ENCODE measurements around the gene PRSS50.
"Not testable (repeated sequence)": the region's sequence is repeated elsewhere in the genome, so short reads cannot be mapped to it uniquely, and the experiment has no call there.

The PRSS50 gene, protein sequence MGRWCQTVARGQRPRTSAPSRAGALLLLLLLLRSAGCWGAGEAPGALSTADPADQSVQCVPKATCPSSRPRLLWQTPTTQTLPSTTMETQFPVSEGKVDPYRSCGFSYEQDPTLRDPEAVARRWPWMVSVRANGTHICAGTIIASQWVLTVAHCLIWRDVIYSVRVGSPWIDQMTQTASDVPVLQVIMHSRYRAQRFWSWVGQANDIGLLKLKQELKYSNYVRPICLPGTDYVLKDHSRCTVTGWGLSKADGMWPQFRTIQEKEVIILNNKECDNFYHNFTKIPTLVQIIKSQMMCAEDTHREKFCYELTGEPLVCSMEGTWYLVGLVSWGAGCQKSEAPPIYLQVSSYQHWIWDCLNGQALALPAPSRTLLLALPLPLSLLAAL

DNA sequence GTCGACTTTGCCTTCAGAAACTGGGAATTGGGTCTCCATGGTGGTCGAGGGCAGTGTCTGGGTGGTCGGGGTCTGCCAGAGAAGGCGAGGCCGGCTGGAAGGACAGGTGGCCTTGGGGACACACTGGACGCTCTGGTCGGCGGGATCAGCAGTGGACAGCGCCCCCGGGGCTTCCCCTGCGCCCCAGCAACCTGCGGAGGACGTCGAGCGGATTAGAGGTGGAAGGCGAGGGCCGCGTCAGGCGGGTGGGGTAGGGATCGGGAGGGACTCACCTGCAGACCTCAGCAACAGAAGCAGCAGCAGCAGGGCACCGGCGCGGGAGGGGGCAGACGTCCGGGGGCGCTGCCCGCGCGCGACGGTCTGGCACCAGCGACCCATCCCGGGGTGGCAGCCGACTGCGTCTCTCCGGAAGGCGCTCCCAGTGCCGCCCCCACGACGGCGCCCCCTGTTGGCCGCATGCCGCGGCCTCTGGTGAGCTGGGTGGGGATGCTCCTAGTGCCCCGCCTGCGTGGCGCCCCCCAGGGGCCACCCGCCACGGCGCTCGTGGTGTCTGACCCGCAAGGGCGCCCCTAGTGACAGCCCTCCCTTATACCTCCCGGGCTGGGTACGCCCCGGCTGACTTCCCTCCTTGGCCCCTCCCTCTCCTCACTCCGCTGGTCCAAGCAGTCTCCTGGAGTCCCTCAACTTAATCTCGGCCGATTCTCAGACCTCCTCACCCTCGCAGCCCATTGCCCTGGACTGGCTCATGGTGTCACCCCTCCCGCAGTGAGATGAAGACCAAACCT is at the start of gene PRSS50:
TSS of gene PRSS50 (minus strand) at position 423 of the 785 bp plus-strand sequence. CDS start at position 378, 45 bp downstream.
- no peak for DNase-seq

DNA sequence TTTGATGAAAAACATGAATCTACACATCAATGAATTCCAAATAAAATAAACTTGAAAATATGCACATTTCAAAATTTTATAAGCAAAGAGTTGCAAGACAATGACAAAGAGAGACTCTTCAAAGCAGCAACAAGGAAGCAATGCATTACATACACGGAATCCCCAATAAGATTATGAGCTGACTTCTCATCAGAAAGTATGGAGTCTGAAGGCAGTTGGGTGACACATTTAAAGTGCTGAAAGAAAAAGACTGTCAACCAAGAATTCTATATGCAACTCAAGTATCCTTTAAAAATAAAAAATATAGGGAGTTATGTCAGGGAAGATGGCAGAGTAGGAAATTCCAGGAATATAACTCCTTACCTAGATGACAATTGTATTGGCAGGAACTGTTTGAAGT is 46.5 kb upstream of the PRSS50 start:
- DNase-seq = no peak

GRCh38 chr3:46763178-46763577 is 45.5 kb upstream of the PRSS50 start:
- peak; percentile 3 for DNase-seq

DNA sequence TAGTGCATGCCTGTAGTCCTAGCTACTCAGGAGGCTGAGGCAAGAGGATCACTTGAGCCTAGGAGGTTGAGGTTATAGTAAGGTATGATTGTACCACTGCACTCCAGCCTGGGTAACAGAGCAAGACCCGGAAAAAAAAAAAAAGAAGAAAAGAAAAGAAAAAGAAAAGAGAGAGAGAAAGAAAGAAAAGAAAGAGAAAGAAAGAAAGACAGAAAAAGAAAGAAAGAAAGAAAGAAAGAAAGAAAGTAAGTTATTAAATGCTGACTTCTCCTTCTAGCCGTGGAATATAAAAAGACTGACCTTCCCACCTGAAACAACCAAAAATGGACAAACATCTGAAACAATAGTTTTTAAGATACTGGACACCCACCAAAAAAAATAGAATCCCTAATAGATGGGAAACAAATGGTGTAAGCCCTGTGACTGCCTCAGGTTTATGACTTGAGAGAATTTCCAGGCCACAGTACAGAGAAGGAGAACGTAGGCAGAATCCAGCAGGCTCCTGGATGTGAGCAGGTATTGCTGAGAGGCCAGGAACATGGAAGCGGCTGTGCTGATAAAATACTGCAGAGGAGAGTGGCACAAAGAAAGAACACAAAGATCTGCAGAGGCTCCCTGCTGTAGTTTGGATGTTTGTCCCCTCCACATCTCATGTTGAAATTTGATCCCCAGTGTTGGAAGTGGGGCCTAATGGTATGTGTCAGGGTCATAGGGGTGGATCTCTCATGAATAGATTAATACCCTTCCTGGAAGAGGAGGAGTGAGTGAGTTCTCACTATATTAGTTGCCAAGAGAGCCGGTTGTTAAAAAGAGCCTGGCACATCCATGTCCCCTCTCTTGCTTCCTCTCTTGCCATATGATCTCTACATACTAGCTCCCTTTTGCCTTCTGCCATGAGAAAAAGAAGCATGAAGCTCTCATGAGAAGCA is 41.8 kb upstream of the PRSS50 start:
- no peak for DNase-seq

- DNase-seq = no peak
These were observed 39.0 kb upstream of the PRSS50 start for GRCh38 chr3:46756642-46757041.

DNA sequence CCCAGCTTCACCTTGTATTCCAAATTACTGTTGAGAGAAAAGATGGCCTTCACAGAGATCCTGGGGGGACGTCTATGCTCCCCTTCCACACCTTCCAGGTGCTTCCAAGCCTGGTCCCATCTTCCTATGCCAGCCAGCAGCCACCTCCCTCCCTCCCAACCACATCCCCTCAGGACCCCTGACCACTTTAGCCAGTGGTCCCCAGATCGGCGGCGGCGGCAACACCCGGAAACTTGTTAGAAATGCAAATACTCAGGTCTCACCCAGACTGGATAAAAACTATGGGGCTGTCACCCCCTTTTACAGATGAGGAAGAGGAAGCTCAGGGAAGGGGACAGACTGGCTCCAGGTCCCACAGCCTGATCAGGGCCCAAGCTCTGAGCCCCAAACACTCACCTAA is 38.0 kb upstream of the PRSS50 start:
- DNase-seq = no peak

- DNase-seq = not testable (repeated sequence)
These were observed 35.5 kb upstream of the PRSS50 start for GRCh38 chr3:46753127-46753526.

- DNase-seq = no peak
These were observed 32.9 kb upstream of the PRSS50 start for GRCh38 chr3:46750555-46751038.

DNA sequence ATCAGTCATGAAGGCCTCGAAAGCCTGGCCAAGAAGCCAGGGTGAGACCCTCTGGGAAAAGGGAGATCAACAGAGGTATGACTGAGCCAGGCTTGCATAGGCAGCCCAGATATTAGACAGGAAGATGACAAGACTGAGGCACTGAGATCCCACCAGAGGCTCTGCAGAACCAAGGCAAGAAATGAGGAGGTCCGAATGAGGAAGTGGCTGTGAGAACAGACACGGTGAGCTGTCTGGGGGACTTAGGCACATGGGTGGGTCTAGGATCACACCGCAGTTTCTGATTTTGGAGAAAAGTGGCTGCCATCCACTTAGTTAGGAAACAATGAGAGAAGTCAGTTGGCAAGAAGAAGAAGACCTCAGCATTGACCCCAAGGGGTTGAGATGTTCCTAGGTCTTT is 31.5 kb upstream of the PRSS50 start:
- DNase-seq = no peak

DNA sequence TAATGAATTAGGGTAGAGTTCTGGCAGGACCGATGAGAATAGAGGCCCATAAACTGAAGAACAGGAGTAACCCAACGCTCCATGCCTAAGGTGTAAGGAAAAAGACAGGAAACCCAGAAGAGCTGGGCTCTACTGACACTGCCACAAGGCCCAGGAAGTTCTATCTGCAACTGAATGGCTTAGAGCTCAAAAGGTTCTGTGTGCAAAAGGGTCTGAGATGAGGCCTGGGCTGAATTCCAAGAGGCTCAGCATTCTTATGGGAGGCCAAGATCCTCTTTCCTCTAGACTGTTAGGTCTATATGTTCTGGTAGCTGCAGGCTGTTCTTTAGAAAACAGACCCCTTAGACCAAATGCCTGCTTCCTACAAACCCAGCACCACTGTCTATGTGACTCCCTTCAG is 30.5 kb upstream of the PRSS50 start:
- no peak for DNase-seq

DNA sequence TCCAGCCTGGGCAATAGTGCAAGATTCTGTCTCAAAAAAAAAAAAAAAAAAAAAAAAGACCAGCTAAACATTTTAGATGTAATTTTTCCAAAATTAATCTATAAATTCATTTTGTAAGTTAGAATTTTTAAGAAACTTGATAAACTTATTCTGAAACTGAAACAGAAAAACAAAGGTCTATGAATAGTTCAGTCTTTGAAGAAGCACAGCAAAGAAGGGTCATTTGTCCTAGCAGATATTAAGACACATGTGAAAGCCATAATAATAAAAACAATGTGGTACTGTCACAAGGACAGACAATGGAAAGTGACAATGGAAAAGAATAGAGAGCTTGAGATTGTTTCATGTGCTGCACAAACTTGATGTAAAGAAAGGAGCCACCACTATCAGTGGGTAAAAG is 29.0 kb upstream of the PRSS50 start:
- no peak for DNase-seq

GRCh38 chr3:46742992-46743585 is 25.4 kb upstream of the PRSS50 start:
- DNase-seq = no peak

- DNase-seq = not testable (repeated sequence)
These were observed 21.9 kb upstream of the PRSS50 start for GRCh38 chr3:46739565-46739964.

GRCh38 chr3:46737329-46737731 is 19.7 kb upstream of the PRSS50 start:
- no peak for DNase-seq

GRCh38 chr3:46736006-46736872 is 18.6 kb upstream of the PRSS50 start:
- DNase-seq = no peak

DNA sequence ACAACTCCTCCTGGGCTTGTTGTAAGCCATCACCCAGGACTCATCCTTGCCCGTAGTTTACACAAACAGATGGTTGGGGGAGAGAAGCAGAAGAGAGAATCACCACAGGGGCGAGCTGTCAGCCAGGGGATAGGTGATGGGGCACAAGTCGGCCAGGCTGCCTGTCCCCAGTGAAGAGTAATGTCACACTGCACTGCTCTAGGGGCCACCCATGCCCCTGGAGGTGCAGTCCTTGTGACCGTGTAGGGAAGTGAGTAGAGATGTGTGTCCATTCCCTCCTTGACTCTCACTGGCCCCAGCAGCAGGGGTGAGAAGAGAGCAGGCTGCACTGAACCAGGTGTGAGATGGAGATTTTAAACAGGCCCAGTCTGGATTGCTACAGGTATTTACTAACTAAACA is 17.1 kb upstream of the PRSS50 start:
- no peak for DNase-seq

- no peak for DNase-seq
These were observed 15.5 kb upstream of the PRSS50 start for GRCh38 chr3:46733026-46733800.

DNA sequence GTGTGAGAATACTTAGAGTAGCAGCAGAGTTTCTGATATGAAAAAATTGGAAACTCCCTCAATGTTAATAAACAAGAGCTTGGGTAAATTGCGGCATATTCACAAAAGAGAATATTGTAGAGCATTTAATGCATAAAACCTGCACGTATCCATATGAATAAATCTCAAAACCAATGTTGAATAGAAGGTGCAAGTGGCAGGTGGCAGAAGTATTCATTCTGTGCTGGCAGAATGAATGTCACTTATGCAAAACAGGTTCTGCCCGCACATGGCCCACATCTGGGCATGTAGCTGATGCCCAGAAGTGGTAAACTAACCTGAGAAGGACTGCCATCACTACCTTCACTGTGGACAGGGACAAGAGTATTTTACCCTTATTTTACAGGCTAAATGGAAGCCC is 14.1 kb upstream of the PRSS50 start:
- DNase-seq = no peak

DNA sequence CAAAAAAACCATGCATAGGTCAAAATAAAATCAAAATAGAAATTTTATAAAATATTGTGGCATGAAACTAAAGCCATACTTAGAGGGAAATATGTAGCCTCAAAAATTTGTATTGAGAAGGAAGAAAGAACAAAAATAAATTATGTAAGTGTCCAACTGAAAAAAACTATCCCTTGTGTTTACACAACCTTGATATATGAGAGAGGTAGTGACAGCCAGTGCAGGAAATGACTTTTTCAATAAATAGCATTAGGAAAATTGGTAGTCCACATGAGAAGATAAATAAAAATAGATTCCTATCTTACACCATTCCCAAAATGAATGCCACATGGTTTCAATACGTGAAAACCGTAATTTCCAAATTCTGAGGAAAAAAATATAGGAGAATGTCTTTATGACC is 13.2 kb upstream of the PRSS50 start:
- no peak for DNase-seq

- no peak for DNase-seq
These were observed 11.4 kb upstream of the PRSS50 start for GRCh38 chr3:46729038-46729437.
